ENCODE results near the gene PCK1.

Gene PCK1

DNA sequence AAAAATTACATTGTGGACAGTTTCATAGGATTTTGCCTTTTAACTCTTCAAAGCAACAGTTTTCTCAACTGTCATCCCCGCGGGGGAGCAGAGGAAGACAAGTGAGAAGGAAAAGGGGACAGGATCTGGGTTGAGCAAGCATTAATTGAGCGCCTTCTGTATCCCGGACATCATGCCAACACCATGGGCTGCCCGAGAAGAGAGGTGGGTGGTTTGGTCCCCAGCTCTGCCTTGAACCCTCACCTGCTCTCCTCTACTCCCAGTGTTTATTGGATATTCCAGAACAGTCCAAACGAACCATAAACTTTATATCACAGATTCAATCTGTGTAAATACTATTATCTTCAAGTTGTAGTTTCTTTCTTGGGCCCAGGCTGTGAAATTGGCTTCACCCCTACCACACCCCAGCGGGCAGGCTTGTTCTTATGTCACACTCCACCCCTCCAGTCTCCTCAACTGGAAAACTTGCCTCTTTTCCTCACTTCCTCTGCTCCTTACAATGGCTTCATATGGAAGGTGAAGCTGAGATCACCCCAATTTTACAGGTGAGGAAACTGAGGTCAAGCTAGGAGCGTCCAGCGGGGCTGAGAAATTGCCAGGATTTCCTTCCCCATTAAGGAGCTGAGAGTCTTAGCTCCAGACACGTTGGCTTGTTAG is 6.0 kb downstream of the PCK1 start:
- TF ChIP-seq, protein P1, sequence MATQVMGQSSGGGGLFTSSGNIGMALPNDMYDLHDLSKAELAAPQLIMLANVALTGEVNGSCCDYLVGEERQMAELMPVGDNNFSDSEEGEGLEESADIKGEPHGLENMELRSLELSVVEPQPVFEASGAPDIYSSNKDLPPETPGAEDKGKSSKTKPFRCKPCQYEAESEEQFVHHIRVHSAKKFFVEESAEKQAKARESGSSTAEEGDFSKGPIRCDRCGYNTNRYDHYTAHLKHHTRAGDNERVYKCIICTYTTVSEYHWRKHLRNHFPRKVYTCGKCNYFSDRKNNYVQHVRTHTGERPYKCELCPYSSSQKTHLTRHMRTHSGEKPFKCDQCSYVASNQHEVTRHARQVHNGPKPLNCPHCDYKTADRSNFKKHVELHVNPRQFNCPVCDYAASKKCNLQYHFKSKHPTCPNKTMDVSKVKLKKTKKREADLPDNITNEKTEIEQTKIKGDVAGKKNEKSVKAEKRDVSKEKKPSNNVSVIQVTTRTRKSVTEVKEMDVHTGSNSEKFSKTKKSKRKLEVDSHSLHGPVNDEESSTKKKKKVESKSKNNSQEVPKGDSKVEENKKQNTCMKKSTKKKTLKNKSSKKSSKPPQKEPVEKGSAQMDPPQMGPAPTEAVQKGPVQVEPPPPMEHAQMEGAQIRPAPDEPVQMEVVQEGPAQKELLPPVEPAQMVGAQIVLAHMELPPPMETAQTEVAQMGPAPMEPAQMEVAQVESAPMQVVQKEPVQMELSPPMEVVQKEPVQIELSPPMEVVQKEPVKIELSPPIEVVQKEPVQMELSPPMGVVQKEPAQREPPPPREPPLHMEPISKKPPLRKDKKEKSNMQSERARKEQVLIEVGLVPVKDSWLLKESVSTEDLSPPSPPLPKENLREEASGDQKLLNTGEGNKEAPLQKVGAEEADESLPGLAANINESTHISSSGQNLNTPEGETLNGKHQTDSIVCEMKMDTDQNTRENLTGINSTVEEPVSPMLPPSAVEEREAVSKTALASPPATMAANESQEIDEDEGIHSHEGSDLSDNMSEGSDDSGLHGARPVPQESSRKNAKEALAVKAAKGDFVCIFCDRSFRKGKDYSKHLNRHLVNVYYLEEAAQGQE (IDR thresholded peaks at IDR 0.05; ENCODE audit: insufficient read depth in 1 of 2, low read depth in 2 of 2, low read length in 2 of 2): no peak
- TF ChIP-seq TAF1 (IDR thresholded peaks at IDR 0.05; ENCODE audit: borderline replicate concordance, insufficient read depth, low read length): no peak
- no peak for TF ChIP-seq SIN3A (IDR thresholded peaks at IDR 0.05; ENCODE audit: borderline replicate concordance, insufficient read depth, low read length)
- no peak for TF ChIP-seq POLR2AphosphoS5 (IDR thresholded peaks at IDR 0.05; ENCODE audit: low read depth, low read length)
- no peak for TF ChIP-seq FOXP2 (optimal IDR thresholded peaks at IDR 0.05; ENCODE audit: borderline replicate concordance, extremely low read depth, extremely low read length, insufficient read depth)

DNA sequence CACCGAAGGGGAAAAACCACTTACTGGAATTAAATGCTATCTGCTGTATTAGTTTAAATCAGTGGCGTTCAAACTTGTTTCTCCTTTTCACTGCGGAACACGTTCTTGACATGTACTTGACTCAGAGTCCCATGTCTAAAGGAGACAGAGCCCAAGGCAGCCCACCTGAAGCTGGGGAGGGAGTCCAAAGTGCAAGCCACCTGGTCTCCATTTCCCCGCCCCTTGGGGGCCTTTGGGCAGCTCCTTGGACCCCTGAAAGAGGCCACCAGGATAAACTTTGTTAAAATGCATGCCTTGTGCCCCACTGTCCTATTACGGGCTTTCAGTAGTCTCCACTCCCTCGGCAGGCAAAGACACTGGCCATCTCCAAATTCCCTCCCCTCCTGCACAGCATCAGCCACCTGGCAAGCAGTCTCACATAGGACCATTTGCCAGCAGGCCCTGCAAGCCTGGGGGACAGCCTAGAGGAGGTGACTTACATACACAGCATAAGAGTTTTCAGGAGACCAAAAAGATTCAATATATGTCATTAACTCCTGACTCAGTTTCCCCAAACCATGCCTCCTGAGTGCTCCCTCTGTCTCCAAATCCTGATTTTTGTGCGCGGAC is 6.7 kb downstream of the PCK1 start:
- no peak for TF ChIP-seq TAF1 (IDR thresholded peaks at IDR 0.05; ENCODE audit: borderline replicate concordance, insufficient read depth, low read length)
- TF ChIP-seq, protein P1 (IDR thresholded peaks at IDR 0.05; ENCODE audit: insufficient read depth in 1 of 2, low read depth in 2 of 2, low read length in 2 of 2): no peak
- TF ChIP-seq SIN3A (IDR thresholded peaks at IDR 0.05; ENCODE audit: borderline replicate concordance, insufficient read depth, low read length): no peak
- TF ChIP-seq POLR2AphosphoS5 (IDR thresholded peaks at IDR 0.05; ENCODE audit: low read depth, low read length): no peak
- TF ChIP-seq FOXP2 (optimal IDR thresholded peaks at IDR 0.05; ENCODE audit: borderline replicate concordance, extremely low read depth, extremely low read length, insufficient read depth): no peak

DNA sequence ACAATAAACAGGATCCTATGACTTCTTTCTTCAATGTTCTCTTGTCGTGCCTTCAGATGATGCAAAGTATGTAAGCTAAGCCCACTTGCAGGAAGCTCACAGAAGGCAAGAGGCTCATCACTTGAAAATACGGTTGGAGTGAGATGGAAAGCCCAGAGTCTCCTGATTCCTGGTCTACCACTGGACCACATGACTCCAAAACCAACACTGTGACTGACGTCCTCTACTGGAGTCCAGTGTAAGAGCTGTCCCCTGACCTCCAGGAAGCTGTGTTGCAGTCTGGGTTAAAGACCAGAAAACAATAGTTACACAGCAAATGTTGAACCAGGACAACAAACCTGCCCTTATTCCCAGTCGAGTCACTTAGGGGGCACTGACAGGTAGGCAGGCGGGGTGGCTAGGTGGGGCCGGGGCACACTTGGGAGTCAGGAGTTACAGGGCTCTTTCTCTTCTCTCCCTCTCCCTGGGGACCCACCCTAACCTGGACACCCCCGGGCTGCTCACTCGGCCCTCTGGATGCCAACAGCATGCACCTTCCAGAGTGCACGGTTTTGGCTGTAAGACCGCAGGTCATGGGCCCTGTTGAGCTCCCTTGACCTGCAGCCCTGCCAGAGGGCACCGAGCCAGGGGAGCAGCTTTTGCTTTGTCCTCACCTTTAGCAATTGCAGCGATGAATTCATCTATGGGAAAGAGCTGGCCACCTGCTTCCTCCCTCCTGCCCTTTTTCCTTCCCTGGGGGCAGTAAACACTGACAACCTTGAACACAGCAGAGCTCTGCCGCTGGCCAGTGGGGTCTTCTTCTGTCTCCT is 7.4 kb downstream of the PCK1 start:
- TF ChIP-seq, protein P1 (IDR thresholded peaks at IDR 0.05; ENCODE audit: insufficient read depth in 1 of 2, low read depth in 2 of 2, low read length in 2 of 2): no peak
- TF ChIP-seq FOXP2 (optimal IDR thresholded peaks at IDR 0.05; ENCODE audit: borderline replicate concordance, extremely low read depth, extremely low read length, insufficient read depth): no peak
- no peak for TF ChIP-seq SIN3A (IDR thresholded peaks at IDR 0.05; ENCODE audit: borderline replicate concordance, insufficient read depth, low read length)
- TF ChIP-seq POLR2AphosphoS5 (IDR thresholded peaks at IDR 0.05; ENCODE audit: low read depth, low read length): no peak
- no peak for TF ChIP-seq TAF1 (IDR thresholded peaks at IDR 0.05; ENCODE audit: borderline replicate concordance, insufficient read depth, low read length)

DNA sequence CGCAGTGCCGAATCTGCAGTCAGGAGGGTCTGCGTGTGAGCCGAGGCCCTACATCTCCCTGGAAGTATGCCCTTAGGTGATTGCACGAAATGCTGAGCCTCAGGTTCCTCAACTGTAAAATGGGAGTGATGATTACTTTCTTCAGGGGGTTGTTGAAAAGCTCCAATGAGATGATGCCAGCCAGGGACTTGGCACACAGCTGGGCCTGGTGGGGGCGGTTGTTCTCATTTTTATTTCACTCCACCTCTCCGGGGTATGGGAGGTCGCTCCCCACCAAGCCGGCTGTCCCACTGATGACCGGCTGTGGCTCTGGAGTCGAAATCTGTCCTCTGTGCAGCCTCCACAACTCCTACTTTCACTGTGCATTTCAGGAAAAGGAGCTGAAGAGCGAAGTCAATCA is 8.1 kb downstream of the PCK1 start:
- no peak for TF ChIP-seq TAF1 (IDR thresholded peaks at IDR 0.05; ENCODE audit: borderline replicate concordance, insufficient read depth, low read length)
- TF ChIP-seq FOXP2 (optimal IDR thresholded peaks at IDR 0.05; ENCODE audit: borderline replicate concordance, extremely low read depth, extremely low read length, insufficient read depth): no peak
- TF ChIP-seq SIN3A (IDR thresholded peaks at IDR 0.05; ENCODE audit: borderline replicate concordance, insufficient read depth, low read length): no peak
- TF ChIP-seq, protein P1 (IDR thresholded peaks at IDR 0.05; ENCODE audit: insufficient read depth in 1 of 2, low read depth in 2 of 2, low read length in 2 of 2): no peak
- no peak for TF ChIP-seq POLR2AphosphoS5 (IDR thresholded peaks at IDR 0.05; ENCODE audit: low read depth, low read length)
